ENCODE measurements around the gene TMC1.

TMC1 gene

DNA sequence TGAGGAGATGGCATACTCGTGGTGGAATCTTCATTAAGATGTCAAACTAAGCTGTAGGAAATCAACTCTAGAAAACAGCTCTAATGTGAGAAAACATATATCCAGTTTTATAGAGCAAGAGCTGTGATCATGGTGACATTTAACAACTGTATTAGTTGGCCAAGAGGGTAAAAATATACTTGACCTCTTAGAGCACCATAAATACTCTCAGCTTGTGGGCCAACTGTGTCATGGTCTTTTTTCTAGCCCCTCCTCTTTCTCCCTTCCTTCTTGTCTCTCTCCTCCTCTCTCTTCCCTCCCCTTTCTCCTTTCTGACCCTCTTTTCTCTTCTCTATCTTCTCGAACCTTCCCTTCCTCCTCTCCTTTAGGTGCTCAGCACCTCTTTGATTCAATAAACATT, 54.7 kb downstream of the TMC1 start:
- DNase-seq: no peak

DNA sequence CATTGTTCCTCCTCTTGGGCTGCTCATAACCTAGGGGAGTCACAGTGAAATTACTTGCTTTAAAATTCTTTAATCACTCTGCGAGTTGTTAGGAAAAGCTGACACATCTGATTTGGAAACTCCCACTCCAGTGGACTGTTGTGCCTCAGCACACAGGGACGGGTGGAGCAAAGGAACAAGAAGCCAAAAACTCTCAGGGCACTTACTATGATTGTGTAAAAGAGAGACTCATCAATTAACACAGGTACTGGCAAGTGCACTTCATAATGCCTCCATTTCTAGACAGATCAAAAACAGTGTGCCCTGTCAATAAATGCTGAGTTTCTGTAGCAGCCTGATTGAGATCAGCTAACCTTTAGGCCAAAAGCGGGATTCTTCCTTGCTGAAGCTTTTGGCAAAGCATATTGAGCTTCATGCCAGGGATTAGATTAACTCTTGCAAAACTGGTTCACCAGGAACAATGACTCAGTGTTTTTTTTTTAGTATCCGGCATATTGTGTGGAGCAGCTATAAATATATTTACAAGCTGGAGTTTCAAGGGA, 55.9 kb downstream of the TMC1 start:
- no peak for DNase-seq

DNA sequence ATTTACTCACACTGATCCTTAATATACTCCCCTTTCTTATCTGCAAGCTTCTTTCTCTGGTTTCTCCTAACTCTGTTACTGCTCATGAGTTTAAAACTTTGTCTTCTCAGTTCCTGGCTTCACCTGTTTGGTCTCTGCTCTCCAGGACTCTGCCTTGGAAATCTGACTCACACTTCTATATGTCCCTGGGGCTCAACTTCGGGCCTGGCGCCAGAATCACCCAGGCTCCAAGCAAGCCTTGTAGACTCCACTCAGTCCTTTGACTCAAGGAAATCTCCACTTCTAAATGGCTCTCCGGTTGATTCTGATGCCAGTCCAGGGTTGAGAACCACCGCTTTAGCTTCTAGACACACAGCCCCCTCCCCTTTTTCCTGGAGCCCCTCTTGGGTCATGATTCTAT, 57.8 kb downstream of the TMC1 start:
- no peak for DNase-seq

DNA sequence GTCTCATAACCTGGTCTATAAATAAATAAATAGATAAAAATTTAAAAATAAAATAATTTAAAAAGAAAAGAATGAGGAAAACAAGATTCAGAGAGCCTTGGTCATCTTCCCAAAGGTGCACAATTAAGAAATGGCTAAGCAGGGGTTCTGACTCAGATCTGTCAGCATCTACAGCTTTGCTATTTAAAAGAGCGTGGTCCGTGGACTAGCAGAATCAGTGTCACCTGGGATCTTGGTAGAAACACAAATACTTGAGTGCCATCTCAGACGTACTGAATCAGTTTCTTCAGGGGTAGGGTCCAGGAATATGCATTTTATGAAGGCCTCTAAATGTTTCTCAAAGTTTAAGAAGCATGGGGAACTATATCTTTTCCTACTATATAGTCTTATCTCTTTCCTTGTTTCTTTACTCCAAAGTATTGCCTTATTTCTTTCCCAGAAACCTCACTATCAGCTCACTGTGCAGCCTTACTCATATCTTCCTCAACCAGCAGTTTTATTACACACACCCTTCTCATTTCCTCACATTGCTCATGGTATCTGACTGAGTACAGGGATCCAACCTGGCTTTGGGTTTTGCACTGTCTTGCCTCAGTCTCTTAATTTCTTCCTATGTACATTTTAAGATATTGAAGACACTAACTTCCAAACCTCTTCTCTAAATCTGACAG, 58.6 kb downstream of the TMC1 start:
- DNase-seq: no peak

DNA sequence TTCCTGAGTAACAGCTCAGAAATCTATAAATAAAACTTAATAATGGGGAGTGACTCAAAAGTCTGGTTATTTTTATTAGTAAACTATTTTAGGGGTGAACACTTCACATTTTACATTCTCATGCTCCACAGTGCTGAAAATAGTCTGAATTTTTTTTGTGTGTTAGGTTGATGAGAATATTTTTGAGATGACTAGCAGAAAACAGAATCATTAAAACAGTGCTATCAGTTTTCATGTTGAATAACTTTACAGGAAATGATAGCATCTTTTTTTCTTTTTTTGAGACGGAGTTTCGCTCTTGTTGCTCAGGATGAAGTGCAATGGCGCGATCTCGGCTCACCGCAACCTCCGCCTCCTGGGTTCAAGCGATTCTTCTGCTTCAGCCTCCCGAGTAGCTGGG, 60.3 kb downstream of the TMC1 start:
- DNase-seq: no peak

DNA sequence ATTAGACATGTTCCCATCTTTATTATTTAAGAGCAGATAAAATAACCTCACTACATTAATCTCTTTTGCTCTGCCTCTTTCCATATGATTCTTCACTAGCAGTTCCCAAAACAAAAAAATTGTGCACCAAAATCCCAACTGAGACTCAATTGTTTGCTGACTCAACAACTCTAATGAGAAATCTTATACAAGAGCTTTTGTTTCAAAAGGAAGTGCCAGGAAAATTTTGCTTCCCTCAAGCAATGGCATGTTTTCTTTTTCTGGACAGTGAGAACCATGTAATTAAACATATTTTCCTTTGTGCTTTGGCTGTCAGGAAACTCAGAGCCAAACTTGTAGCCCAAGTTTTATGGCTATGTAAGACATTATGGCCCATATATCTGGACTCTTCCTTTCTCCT, 62.0 kb downstream of the TMC1 start:
- DNase-seq: no peak

DNA sequence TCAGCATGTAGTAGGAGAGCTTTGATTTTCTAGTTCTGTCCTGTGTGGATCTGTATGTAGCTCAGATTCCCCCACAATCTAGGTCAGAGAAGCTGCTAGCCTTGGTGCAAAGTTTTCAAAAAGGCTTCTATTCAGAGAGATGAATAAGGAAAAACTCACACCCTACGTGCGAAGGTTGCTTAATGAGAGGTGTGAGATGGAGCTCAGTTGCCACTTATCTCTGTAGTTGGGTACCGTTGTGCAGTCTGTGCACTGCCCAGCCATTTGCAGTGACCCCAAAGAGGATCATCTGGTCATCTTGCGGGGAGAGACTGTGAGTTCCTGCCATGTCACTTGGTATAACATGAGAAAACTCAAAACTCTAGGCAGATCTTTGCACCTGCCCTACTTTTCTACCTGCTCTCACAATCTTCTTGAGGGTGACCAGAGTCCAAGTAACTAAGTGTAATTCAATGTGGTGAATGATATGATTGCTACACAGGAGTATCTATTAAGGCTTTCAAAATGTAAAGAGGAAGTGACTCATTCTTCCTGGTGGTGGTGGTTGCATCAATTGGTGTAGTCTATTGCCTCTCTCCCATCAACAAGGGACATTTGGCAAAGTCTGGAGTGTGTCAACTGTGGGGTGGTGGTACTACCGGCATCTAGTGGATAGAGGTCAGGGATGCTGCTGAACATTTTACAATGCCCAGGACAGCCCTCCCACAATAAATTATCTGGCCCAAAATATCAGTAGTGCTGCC, 65.2 kb downstream of the TMC1 start:
- DNase-seq: peak; percentile 77

DNA sequence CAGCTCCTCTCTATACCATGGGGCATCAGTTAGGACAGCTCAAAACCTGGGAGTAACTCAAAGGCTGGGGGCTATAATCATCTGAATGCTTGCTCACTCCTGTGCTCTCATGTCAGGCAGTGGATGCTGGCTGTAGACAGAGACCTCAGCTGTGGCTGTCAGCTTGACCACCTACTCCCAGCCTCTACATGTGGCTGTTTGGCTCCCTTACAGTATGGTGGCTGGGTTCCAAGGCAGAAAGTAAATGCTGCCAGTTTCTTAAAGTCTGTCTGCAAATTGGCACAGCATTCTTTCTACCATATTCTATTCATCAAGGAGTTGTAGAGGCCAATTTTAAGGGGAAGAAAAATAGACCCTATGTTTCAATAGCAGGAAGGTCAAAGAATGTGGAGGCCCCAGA, 66.9 kb downstream of the TMC1 start:
- no peak for DNase-seq

DNA sequence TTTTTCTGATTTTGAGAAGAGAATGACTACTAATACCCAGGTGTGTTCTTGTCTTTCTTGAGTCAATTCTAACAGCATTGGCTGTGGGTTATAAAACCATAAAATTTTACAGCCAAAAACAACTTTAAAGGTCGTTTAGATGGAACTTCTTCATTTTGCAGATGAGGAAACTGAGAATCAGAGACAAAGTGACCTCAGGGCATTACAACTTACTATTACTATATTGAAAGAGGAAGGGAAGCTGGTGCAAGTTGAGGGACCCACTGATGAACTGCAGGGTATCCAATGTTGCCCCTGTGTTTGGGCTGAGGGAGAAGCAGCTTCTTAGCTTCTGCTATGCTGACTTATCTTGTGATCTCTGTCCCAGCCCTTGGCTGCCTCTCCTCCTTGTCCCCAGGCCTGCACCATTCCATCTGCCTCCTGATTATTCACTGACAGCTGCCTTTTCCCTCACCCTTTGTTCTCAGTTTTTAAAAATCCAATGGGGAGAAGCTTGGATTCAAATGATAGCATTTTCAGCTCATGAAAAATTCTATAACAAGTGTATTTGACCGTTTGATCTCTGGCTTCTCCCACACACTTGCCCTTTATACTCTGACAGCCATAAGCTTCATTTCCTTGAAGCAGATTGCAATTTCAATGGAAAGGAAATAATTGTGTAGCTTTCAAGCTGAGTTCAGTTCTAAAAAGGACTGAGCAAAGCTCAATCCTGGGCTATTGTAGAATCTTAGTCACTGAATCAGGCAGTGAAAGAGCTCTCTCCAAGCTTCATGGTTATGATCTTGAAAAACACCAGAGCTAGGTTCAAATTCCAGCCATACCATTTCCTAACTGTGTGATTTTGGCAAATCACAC, 68.5 kb downstream of the TMC1 start:
- DNase-seq: peak; percentile 5

DNA sequence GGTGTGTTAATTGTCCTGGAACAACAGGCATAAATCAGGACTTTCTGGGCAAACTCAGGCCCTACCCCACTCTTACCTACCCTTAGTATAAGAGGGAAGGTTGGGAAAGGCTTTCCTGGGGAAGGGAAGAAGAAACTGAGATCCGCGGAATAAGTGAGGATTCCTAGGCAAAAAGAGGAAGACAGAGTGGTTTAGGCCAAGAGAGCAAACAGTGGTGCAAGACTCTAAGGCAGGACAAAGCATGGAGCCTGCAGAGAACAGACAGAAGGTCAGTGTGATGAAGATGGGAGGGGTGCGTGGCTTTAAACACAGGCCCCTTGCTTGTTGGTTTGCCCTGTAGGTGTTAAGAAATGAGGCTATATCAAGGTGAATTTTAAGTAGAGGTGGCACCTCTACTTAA, 69.4 kb downstream of the TMC1 start:
- no peak for DNase-seq

DNA sequence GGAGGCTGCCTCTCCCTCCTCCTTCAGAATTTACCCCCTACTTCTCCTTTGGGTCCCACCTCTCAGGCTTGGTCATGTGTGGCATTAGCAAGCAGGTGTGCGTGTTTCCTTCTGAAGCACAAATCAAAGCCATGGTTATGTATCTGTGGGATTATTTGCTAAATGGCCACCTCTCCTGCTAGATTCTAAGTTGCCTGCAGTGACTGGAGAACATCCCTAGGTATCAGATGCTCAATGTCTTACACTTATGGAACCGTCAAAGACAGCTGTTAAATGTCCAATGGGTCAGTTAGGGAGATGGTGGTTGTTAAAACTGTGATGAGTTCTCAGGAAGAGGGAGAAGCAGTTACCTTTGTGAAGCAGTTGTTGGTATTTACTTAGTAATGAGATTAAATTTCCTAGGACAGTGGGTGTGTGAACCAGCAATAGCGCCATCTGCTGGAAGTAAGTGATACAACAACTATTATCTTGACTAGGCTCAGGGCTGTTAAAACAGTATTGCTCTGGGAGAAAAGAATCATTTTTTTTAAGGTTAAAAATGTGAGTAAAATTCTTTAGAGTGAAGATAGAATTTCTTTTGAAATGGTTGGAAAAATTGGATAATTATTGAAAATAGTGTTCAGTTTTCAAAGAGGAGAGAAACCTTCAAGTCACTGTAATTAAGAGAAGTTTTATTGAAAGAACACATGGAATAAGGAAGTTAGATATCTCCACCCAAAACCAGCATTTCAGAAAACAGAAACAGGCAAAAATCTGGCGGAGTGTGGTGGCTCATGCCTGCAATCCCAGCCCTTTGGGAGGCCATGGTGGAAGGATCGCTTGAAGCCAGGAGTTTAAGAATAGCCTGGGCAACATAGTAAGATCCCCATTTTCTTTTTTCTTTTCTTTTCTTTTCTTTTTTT, 71.3 kb downstream of the TMC1 start:
- DNase-seq: no peak

DNA sequence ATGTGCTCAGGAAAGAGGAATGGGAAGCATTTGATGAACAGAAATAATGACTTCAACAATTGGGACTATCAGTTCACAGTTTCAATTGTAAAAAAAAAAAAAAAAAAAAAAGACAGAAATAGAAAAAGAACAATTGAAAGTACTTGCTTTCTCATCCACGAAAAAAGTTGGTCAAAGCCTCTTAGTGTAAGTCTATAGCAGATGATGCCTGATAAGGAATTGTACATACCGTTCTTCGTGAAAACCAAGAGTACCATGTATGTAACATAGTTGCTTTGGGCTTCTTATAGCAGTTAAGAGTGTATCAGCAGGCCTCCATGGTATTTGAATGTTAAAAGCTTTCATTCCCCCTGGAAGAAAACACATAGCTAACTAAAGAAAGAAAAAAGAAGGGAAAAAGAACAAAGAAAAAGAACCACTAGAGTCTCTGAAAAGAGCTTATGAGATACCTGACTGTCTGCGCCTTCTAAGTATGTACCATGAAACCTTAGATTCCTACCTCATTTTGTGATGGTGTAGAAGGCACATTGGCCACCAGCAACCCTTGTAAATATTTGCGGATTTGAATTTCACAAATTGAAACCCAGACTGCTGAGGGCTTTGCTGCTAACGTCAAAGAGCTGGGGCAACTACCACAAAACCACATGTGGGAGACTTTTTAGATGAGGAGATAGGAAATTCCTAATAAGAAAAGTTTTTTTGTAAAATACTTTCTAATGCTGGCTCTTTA, 75.2 kb downstream of the TMC1 start:
- no peak for DNase-seq

DNA sequence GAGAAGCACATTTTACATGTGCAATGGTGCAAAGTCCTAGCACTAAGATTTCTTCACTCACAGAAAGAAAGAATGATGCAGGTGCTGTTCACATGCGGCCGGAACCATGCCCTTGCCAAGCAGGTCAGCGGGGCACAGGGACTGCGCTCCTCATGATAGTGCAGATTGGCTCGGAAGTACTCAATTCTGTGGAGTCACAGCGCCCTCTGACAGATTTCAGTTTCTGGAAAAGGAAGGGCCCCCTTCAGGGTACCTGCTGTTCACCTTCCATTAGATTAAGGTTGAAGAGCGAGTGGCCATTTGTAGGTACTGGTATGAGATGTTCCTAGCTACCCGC, 75.7 kb downstream of the TMC1 start:
- DNase-seq: no peak

DNA sequence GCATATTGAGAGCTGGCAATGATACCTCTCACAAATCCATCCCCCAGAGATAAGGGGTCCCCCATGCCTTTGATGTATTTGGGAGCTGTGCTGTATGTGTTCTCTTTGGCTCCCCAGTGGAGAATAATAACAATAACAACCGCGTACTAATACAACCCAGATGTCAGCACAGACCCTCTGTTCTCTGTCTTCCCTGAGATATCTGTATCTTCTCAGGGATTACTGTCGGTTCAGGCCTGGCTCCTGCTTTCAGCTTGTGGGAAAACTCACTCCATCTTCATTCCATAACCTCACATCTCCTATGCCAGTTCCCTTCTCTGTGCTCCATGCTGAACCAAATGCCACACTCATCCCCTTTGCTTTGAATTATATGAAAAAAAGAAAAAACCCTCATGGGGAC, 76.2 kb downstream of the TMC1 start:
- no peak for DNase-seq

DNA sequence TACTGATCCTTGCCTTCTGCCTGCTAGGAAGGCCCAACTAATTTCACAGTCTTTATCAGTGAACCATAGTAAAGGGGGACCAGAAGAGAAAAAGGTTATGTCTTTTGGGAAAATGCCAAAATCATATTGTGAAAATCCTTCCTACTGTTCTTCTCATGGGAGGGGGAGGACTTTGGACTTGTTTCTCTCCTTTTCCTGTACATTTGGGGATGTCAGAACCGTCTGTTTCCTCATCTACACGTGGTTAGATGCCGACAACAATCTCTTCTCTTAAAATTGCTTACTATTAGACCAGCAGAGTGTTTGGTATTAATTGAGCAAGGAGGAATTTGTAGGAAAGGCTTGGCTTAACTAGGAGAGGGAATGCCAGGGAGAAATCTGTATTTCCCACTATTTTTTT, 77.2 kb downstream of the TMC1 start:
- no peak for DNase-seq

DNA sequence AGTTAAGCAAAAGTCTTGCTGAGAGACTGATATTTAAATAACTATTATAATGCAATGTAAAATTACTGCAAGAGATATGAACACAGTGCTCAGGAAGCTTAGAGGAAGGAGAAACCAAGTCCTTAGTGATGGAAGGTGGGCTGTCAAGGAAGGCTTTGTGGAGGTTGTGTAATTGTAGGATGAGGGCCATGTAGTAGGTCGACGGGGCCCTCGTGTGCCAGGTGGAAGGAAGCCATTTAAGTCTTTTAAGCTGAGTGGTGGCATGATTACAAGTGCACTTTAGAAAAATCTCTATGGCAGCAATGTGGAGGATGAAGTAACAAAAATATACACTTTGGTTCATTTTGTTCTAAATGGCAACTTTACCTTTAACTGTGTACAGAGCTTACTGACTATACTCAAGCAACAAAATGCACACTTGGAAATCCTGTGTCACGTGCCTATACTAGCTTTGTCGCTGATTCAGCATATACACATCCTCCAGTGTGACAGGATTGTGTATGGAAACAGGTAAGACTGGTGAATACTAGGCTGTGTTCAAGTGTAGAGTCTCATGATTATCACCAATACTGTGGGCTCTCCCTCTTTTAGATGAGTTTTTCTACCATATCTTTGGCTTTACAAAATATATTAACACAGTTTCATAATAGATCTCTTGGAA, 78.6 kb downstream of the TMC1 start:
- DNase-seq: no peak

DNA sequence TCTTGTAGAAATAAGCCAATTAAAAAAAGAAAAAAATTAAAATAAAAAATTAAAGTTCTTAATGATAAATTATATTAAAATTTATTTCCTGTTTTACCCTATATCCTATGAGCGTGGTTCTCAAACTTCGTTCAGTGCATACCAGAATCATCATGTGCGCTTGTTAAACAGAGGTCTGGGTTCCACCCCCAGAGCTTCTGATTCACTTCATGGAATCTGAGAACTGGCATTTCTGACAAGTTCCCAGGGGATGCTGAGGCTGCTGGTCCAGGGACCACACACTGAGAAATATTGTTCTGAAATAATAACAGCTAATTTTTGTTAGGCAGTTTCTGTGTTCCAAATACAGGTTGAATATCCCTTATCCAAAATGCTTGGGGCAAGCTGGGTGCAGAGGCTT, 79.3 kb downstream of the TMC1 start:
- DNase-seq: no peak

DNA sequence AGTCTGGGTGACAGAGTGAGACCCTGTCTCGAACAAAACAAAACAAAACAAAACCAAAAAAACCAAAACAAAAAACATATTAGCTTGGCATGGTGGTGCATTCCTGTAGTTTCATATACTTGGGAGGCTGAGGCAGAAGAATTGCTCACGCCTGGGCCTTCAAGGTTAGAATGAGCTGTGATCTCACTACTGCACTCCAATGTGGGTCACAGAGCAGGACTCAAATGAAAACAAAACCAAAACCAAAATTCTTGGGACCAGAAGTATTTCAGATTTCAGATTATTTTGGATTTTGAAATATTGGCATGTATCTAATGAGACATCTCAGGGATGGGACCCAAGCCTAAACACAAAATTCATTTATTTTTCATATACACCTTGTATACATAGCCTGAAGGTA, 80.2 kb downstream of the TMC1 start:
- DNase-seq: no peak

DNA sequence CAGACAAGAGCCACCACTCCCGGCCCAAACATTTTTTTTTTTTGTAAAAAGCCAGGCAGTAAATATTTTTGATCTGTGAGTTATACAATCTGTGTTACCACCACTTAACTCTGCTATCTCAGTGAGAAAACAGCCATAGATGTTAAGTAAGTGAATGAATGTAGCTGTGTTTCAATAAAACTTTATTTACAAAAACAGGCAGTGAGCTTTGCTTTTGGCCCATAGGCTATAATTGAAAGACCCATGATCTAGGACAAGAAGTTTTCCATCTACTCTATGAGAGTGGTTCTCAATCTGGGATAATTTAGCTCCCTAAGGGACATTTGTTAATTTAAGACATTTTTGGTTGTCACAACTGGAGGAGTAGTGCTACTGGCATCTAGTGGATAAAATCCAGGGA, 91.0 kb downstream of the TMC1 start:
- DNase-seq: no peak

DNA sequence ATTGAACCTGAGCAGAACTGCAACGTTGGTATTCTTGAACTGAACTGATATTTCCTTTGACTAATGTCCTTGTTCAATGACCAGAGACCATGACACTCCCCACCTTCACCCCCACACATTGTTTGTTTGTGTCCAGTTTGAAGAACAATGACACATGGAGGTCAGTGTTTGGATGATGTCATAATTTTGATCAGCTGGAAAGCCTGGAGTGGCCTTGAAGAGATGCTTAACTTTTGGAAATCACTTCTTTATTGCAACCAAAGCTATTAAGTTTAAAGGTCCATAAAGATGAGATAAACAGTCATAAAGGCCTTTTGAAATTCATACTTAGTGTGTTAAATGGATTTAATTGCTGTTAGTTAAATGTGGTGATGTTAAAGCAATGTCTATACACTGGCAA, 92.7 kb downstream of the TMC1 start:
- DNase-seq: no peak

DNA sequence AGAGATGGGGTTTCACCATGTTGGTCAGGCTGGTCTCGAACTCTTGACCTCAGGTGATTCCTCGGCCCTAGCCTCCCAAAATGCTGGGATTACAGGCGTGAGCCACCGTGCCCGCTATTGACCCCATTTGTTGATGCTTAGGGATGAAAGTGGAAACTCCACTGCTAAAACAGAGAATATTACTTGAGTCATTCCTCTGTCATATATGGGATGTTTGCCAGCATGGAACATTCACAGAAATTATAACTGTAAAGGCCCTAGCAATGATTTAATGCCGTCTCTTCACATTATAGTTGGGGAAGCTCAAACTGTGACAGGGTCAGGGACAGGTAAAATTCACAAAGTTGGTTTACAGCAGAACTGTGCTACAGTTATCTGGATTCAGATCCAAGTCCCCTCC, 94.5 kb downstream of the TMC1 start:
- no peak for DNase-seq

DNA sequence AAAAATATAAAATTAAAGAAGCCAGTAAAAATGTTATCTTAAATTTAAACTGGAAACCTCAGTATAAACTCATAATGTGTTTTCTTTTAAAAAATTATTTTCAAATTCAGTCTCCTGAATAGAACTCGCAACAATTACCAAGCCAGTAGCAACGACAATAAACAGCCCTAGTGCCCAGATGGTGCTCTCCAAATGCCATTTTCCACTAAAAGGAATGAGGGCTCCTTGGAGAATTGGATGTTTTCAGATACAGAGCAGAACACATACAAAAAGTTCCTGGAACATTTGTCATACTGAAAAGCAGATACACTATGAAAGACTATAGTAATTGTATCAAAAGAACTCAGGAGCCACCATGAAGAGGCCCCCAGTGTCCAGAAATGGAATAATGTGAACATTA, 97.4 kb downstream of the TMC1 start:
- DNase-seq: no peak
